ENCODE data around the gene PHACTR2. TPM values are rescaled to one million over a fixed set of nuclear protein-coding genes. Genes with fewer than 3 reads are reported as not detected.

Gene PHACTR2
- 33.5 and 65.1 TPM in 2 replicates for total RNA-seq

DNA sequence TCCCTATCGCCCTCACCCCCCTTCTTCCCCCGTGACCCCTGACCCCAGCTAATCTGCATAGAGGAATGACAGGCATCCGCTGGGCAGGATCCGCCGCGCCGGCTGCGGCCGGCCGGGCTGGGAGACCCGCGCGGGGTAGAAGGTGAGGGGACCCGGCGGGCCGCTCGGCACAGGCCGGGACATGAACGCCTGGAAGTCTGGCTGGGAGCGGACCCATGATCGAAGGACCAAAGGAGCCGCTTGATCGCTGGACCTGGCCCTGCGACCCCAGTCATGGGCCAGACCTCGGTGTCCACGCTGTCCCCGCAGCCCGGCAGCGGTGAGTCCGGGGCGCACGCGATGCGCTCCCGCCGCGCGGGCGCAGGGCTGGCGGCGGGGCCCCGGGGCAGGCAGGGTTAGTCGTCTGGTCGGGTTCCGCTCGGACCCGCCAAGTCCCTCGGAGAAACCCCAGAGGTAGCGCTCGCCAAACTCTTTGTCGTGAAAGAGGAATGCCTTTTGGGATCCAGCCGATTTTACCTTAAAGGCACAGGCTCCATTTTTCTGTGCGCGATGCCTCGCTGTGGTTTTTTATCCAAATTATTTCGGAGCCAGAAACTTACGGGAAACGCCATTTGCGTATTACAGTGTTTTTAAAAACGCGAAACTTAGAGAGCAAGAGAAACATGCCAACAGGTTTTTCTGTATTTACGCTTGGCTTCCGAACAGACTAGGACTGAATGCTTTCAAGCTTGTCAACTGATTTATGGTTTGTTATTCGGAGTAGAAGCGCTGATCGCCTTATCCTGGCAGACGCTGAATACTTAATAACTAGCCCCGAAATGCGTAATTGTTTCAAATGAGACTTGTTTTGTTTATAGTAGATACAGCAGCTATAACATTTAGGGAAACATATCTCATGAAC lies at the start of gene PHACTR2:
Gene PHACTR2 (plus strand): TSS at position 75 of the 901 bp plus-strand sequence. CDS start 199 bp downstream, at position 274.

DNA sequence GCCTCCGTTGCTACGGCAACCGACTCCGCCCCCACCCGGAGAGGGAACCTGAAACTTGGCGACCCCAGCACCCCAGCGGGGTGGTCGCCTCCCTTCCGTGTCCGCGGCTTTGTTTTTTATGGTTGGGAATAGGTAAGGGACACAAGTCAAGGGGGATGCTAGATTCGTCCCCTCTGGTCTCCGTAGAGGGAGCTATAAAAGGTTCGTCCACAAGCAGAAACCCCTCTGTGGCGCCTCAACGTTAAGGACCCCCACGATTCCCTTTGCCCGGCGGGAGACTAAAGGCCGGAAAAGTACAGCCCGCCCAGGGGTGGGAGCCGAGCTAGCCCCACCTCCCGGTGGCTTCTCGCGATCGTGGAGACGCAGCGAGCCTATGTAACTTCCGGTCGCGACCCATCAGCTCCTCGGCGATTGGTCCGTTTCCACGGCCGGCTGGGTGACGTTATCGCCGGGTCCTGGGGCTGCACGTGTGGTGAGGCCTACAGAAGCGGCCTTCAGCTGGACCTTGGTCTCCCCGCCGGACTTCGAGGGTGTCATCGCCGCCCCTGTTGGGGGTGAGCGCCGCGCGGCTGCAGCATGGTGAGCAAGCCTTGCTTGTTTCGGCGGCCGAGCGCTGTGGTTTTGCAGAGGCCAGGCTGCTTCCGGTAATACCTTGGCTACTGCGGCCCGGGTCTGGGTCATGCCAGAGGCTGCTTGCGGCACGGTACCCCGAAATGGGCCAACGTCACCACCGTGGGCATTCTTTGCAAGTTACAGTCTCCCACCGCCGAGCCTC lies 165.3 kb downstream of the PHACTR2 start, which contains the start of gene LTV1:
Gene LTV1 (plus strand): TSS at position 437 of the 775 bp plus-strand sequence. CDS start 140 bp downstream, at position 577.

GRCh38 chr6:143864234-143864633 lies 186.5 kb downstream of the PHACTR2 start, which contains the start of gene ZC2HC1B:
Gene ZC2HC1B (plus strand): TSS chr6:143864474. CDS start chr6:143864540, 66 bp downstream.

Other genes starting within 250 kb of the PHACTR2 start
- 1.5 and 1.6 TPM in 2 replicates for gene ADAT2, start 227.3 kb upstream of the PHACTR2 start, total RNA-seq
- gene PEX3, start 227.2 kb upstream of the PHACTR2 start, total RNA-seq = 8.8 and 10.9 TPM in 2 replicates
- gene FUCA2, start 166.2 kb upstream of the PHACTR2 start, total RNA-seq = 52.9 and 68.8 TPM in 2 replicates
- 7.8 and 11.9 TPM in 2 replicates for gene LTV1, start 165.4 kb downstream of the PHACTR2 start, total RNA-seq
- gene ZC2HC1B, start 186.5 kb downstream of the PHACTR2 start, total RNA-seq = not detected in 2 replicates

Data from pericardium fibroblast (primary cell).